OCI-LY3 (cell line): ENCODE data around the gene PNMA6F.

Source experiments
- CTCF ChIP-seq: fragments of 200-600, 300-600 bp; sonication (generic); IDR thresholded peaks from 2 replicates; pipeline ENCODE4 v1.5.1; 2014; ENCODE audit warnings: antibody characterized with exemption, low read length, low read depth
- EZH2phosphoT487 ChIP-seq: fragments of 200-600 bp; shearing (Covaris generic); IDR thresholded peaks from 2 replicates; pipeline ENCODE4 v1.6.1; 2018; ENCODE audit warnings: antibody characterized with exemption, mixed run types, low read depth

- TF ChIP-seq CTCF (no peak), EZH2phosphoT487 (no peak)
Measured at GRCh38 chrX:153370293-153371055, 48.9 kb upstream of the PNMA6F start.
